NCI-H345 treated with DMSO at 0.1 percent for 48 hours (cell line): ENCODE results near the gene GSC.
A peak's percentile ranks its signal among the peaks of the same experiment; 100 is the strongest.
"Not testable (repeated sequence)": the region's sequence is repeated elsewhere in the genome, so short reads cannot be mapped to it uniquely, and the experiment has no call there.

Experiments used
- DNase-seq: peaks from one replicate; lab custom pipeline; 2025; ENCODE audit not compliant: unreplicated experiment; lab: John Stamatoyannopoulos, UW

GSC gene

DNA sequence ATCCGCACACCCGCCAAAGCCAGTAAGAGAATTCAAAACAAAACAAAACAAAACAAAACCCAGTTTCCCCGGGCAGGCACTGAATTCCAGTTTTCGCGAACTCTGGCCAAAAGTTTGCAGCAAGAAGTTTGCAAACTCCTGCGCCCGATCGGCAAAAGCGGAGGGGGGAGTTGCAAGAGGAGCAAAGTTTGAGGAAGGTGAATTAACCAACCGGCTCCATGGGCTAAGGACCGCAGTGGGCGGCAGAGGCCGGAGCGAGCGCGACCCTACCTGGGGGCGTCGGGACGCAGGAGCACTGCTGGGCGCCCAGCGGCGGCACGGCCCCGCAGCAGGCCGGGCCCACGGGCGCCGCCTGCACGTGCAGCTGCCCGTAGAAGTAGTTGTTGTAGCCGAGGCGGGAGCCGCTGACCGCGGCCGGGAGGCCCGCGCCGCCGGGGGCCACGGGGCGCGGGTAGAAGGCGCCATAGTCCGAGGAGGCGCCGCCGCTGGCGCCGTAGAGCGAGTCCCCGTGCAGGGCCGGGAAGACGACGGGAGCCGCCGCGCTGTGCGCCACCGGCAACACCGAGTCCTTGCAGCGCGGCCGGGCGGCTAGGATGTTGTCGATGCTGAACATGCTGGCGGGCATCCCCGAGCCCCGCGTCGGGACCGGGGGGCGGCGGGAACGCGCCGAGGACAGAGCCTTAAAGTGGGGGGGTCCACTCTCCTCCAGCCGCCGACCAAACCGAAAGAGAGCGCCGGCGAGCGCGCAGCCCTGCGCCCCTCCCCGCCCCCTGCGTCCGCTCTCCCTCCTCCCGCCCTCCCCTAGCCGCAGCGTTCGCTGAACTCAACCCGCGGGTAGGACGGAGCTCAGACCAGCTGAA, at the start of gene GSC:
TSS of gene GSC (minus strand) at position 723 of the 860 bp plus-strand sequence. CDS start at position 625, 98 bp downstream.
- peak; percentile 44 for DNase-seq

DNA sequence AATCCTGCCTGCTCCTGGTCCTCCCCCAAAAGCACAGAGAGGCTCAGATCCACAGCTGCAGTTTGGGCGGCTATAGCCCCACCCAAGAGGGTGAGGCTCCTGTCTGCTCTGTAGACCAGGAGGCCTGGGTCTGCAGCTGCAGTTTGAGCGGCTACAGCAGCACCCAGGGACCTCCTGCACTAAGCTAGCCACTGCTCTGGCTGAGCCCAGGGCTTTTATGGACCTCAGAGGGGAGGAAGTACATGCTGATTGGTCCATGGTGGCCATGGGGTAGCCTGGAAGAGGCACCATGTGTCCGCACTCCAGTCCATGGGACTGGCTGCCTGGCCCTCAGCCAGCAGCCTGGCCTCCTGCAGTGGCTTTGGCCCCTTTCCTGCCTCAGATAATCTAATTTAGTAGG, 49.6 kb upstream of the GSC start:
- DNase-seq: no peak

DNA sequence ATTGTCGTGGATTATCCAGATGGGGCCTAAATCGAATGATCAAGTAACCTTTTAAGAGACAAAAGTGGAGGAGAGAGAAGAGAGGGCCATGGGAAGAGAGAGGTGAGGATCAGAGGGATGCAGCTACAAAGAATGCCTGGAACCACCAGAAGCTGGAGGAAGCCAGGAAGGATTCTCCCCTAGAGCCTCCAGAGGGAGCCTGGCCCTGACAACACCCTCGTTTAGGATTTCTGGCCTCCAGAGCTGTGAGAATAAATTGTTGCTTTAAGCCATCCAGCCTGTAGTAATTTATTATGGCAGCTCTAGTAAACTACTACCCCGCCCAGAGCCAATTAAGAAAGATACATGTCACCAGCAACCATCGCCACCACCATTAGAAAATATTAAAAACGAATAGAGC, 46.2 kb upstream of the GSC start:
- DNase-seq: no peak

DNA sequence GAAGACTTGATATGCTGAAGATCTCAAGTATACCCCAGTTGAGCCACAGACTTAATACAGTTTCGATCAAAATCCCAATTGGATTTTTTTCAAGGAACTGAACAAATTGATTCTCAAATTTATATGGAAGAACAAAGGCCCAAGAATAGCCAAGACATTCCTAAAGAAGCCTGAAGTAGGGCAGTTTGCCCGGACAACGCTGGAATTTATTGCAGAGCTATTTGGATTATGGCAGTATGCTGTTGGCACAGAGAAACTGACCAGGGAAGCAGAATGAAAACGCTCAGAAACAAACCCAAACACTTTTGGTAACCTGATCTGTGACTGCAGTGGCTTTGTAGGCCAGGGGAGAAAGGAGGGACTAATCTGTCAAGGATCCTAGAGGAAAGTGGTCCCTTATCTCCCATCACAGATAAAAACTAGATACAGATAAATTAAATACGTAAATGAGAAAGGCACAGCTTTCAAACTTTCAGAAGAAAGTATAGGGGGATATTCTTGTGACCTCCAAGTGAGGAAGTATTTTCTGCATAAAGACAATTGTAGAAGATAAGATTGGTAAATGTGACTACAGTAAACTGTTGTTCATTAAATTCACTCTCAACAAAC, 35.9 kb upstream of the GSC start:
- no peak for DNase-seq

DNA sequence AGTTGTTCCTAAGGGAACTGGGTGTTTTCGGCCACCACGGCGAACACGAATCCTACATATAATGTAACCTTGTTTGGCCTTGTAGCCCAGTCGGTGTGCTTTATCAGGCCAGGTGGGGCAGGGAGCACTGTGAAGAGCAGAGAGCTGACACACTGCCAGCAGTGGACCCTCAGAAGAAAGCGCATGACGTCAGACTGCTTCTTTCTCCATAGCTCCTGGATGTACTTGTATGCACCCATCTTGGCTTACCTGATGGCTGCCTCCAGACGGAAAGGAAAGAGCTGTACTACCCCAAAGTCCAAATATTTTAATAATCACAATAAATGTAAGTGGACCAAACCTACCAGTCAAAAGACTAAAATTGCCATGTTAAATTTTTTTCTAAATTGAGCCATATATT, 31.3 kb upstream of the GSC start:
- no peak for DNase-seq

DNA sequence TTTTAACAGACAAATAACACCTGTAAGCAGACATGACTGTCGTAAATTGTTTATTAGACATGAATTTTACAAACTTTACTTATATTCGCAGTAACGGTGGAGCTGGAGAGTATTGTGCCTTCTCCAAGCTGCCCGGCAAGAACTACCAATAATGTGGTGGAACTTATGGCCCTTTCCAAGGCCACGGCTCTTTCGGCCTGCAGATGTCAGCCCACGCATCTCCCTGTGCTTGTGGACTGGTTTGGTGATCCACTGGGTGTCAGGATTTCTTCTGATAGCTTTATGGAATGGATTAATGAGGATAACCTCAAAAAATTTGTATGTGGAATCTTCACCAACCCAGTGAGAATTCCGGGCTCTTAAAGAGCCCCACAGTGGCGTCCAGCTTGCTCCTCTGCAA, 30.9 kb upstream of the GSC start:
- DNase-seq: not testable (repeated sequence)

DNA sequence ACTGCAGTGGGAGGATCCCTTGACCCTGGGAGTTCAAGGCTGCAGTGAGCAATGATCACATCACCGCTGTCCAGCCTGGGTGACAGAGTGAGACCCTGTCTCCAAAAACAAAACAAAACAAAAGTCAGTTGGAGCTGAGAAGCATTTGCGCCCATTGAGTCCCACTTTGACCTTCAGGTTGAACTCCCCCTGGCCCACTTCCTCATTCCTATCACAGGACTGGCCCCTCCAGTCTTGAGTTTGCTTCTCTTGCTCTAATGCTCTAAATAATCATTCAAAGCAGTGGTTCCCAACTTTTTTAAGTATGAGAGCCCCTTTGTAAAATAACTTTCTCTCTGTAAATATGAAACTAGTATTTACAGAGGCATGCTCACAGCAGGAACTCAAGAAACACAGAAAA, 28.0 kb upstream of the GSC start:
- DNase-seq: no peak

DNA sequence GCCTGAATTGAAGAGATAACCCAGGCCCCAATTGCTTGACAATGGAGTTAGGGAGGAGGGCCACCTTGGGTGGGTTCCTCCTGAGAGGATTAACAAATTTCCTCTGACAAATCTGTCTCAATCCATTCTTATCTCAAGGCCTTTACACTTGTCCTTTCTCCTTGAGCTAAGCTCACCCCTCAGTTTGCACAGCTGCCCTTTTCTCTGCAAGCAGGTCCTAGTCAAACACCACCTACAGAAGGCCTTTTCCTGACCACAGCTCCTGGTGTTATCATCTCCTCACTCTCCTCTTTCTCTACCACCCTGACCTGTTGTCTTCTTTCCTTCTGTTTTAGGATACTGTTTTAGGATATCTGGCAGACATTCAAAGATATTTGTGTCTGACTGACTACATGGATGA, 26.4 kb upstream of the GSC start:
- DNase-seq: no peak

DNA sequence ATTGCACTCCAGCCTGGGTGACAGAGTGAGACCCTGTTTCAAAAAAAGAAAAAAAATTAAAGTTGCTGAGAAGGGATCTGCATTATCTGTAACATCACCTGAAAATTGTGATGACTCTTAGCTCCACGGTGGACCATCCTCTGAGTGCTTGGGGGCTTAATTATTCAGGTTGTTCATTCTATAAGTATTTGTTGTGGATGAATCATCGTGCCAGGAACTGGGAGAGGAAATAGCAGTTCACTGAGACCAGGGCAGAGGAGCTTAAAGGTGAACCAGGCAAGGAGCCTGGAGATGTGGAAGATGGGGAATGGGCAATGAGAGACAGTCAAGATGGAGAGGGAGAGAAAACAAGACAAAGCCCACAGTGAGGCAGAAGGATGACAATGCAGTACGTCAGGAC, 25.5 kb upstream of the GSC start:
- no peak for DNase-seq

DNA sequence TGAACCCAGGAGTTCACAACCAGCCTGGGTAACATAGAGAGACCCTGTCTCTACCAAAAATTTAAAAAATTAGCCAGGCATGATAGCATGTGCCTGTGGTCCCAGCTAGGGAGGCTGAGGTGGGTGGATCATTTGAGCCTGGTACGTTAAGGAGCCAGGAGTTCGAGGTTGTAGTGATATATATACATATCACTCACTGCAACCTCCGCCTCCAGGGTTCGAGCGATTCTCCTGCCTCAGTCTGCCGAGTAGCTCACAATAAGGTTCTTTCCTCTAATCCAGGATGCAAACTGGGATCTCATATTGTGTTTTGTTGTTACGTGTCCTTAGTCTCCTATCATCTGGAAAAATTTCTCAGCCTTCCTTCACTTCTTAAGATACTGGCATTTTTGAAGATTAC, 24.0 kb upstream of the GSC start:
- no peak for DNase-seq

DNA sequence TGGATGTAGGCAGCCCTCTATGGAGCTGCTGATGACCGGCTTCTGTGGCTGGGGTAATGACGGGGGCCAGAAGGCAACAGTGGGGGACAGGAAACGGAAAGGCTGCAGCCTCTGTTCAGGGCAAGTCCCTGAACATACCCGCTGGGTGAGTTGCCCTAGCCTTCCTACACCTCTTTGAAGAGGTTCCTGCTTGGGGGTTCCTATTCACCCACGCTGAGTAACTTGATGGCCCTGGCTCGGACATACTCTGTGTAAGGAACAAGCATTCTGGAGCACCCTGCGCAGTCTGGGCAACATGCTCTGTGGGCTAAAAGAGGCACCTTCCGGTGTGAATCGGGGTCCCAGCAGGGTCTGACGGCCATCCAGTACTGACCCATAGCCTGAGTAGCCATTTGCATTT, 17.7 kb upstream of the GSC start:
- DNase-seq: no peak

DNA sequence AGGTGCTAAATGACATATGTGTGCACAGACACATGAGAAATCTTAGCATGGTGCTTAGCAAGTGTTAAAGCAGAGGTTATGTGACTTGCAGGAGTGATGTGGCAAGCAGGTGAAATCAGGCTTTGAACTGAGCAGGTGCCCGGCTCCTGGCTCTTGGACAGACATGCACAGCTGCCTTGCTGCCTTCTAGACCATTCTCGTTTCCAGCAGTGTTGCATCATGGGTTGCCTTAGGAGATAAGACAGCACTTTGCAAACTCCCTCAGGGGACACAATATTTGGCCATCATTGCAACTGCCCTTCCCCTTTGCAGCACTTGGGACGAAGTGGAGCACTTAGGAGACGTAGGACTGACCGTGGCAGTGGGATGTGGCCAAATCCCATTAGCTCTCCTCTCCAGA, 17.2 kb upstream of the GSC start:
- DNase-seq: no peak

DNA sequence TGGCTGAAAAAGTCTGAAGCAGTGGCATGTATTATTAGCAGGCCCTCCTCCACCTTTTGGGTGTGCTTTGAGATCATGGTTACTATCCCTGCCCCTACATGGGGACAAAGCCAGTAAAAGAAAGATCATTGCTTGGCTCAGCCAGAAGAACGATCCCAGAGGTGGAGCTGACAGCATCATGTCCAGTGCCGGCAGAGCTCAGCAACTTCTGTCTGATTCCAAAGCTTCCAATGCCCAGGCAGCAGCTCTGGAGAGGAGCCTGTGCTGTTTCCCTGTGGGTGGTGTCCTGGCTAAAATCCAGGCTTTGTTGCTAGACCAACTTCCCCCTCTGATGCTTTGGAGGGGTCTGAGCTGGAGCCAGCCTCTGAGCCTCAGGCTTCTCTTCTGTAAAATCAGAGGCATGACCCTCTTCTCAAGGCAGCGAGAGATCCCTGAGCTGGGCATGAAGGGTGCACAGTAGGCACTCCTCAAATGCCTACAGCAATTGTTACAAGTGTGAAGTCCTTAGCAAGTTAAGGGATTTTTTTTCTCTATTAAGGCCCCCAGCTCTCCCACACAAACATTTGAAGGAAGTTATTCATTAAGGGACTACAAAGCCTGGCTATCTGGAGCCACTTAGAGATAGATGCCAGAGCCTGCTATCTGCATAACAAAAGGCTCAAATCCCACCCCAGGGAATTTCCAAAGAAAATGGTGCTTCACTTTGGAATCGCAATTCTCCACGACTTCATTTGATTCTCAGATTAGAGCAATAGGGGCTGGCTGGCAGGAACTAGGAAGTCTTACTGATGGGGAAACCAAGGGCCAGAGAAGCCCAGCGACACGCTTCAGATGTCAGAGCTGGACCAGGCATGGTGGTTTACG, 10.9 kb upstream of the GSC start:
- no peak for DNase-seq

DNA sequence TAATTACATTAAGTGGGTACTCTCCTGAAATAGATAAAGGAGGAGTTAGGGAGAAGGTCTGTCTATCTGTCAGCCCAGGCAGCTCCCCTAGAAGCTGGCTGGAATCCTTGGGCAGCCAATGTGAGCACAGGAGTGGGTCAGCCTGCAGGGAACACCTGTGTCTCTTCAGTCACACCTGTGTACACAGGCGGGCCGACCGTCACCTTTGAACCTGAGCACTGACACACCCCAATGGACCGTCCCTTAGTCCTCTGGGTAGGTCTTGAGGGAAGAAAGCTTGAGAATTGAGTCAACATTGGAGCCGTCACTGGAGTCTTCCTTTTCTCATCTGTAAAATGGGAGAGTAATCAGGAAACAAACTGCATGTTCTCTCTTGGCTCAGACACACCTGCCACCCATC, 9.8 kb upstream of the GSC start:
- no peak for DNase-seq

DNA sequence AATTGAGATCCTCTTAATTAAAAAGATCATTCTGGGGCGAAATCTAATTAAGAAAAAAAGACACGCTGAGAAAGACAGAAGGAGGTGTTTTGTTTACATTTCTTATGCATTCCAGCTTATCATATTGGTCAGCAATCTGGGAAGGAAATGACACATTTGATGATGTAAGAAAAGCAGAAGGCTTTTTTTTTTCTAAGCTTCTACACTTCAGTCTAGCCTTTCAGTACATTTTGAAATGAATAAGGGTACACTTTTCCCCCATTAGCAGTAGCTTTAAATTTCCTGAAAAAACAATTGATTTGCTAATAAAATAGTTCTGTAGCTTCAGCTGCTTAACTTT, 5.9 kb upstream of the GSC start:
- DNase-seq: no peak

DNA sequence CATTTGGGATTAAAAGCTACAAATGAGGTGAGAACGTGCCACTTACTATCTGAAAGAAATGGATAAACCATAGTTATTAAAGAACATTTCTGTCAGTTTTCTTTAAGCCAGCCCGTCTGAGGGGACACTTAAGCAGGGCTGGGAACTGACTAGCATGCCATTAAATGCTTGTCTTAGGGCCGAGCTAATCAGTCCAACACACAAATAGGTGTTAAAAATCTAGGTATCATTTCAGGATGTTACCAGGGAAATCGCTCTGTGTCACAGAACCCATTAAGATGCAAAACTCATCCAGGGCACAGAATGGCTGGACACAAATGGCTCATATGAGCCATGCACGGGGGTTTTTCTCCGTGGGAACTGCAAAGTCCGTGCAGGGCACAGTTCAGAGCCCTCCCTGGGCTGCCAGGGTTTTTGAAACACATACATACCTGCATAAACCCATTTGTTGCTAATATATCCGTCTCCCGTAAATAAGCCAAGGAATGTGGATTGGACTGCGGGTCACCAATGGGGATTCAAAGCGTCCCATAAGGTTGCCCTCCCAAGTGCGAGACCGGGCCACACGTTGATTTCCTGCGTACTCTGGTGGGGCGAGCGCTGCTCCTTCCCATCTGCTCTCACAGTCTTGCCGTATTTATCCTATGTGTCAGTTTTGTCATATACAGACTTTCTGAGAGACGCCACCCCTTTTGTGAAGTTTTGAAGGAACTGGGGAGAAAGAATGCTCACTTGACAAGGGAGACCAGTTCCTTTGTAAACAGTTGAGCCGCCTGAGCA, 5.4 kb upstream of the GSC start:
- no peak for DNase-seq

DNA sequence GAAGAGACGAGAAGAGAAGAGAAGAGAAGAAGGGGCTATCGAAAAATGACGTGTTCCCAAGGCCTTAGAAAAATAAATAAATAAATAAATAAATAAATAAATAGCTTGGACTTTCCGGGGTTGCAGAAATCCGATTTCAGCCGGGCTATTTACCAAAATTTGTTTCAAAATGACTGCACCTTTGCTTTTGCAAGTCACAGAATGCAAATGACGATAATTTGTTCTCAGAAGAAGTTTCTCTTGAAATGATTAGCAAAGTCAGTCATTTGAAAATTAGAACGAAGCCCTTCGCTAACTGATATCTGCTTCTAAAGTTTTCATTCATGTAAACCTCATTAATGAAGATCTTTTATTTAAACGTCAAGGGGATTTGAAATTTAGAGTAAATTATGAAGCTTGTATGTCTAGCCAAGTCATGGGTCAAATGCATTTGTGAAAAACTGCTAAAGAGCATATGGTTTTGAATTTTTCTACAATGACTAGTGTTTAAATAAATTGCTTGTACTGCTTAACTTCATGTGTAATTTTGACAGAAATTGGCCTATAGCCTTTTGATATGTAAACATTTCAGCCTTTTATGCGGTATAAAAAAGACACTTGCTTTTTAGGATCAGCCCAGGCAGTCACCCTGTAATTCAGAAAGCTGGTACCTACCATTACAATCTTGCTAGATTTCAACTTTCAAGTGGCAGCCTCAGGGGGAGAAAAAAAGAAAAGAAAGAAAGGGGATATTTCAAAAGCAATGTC, 4.6 kb upstream of the GSC start:
- no peak for DNase-seq

DNA sequence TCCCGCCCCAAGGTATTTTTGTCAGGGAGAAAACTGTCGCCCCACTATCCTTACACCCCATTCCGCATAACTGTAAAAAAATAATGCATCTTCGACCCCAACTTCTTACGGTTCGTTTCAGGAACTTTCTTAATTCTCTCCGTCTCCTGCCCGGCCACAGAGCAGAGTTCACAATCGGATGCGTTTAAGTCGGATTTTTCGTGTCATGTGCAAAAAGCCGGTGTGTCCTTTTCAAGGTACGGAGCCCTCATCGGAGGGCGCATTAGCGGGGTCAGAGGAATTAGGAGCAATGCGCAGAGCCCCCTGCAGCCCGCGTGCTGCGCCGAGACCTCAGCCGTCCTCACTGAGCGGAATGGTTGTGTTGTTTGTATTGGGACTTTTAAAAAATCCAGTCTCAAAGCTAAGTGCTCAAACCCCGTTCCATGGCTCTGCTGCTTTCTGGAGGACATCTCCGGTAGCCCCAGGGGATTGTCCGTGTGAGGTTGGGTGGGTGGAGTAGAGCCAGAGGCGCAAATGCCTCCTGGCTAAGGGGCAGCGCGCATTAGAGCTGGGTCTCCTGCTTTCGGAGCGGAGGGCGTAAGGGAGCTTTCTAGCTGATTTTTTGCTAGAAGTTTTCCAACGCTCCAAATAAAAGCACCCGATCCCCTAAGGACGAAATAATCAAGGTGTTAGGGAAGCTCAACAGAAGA, 3.9 kb upstream of the GSC start:
- no peak for DNase-seq

DNA sequence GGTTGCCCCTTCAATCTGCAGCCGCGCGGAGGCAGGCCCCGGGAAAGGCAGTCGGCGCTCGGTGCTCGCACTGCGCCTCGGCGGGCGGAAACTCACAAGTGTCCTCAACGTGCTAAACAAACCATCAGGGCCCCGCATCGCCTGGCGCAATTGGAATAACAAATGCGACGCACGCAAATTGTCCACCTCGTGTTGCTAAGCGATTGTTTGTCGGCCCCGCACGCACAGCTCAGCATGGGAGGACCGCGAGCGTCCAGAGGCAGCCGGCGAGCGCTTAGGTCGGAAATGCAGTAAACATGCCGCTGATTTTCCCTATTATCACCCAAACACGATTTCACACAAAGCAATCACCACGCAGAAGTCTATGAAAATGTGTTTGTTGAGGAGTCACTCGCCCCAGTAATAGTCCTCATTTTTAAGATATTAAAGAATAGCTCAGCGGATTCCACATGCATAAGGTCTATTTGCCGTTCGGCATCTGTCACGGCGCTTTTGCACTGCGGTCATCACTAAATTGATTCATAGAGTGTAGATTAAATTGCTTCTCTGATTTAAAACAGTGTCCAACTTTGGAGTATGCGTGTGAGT, 3.2 kb upstream of the GSC start:
- no peak for DNase-seq

DNA sequence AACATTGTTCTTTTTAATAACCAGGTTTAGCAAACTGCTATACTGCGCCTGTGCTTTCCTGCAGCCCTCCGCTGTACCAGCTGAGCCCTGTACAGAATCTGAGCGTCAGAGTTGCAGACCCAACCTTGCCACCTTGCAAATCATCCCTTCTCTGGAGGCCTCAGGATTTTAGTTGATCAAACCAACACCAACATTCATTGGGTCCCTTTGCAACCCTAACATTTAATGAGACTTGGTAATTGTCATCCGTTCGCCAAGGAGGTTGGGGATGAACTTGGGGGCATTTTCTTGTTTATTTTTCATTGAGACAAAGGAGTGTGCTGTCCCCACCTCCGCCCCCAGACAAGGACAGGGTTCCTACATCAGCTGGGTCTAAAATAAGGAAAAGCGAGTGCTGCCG, 2.6 kb upstream of the GSC start:
- no peak for DNase-seq
